GM18511 (cell line): ENCODE data around the gene MEF2B.
"Not testable (repeated sequence)": the region's sequence is repeated elsewhere in the genome, so short reads cannot be mapped to it uniquely, and the experiment has no call there.

Source experiments
- ATAC-seq: cut with Tn5 transposase; IDR thresholded peaks from one replicate; pipeline ENCODE4 v1.9.1; 2021; ENCODE audit warnings: mild to moderate bottlenecking, moderate library complexity; ENCODE audit not compliant: unreplicated experiment

The MEF2B gene

GRCh38 chr19:19193926-19194325, 23.9 kb upstream of the MEF2B start:
- ATAC-seq: no peak

GRCh38 chr19:19192910-19193423, 22.9 kb upstream of the MEF2B start:
- peak; percentile 8 for ATAC-seq

- peak; percentile 92 for ATAC-seq
Measured at GRCh38 chr19:19192078-19192882, 22.2 kb upstream of the MEF2B start, which contains the start of the genes BORCS8 and RFXANK. BORCS8 (minus strand) TSS chr19:19192152; CDS start chr19:19192117, 35 bp downstream. RFXANK (plus strand) TSS chr19:19192258; CDS start chr19:19193947, 1,689 bp downstream.

- ATAC-seq: no peak
Measured at GRCh38 chr19:19191768-19192077, 21.7 kb upstream of the MEF2B start.

GRCh38 chr19:19186742-19187141, 16.7 kb upstream of the MEF2B start:
- no peak for ATAC-seq

GRCh38 chr19:19185853-19186740, 16.0 kb upstream of the MEF2B start:
- ATAC-seq: no peak

- ATAC-seq: no peak
Measured at GRCh38 chr19:19181488-19181998, 11.5 kb upstream of the MEF2B start.

- ATAC-seq: no peak
Measured at GRCh38 chr19:19179548-19180441, 9.7 kb upstream of the MEF2B start.

- no peak for ATAC-seq
Measured at GRCh38 chr19:19176950-19177349, 6.9 kb upstream of the MEF2B start.

GRCh38 chr19:19173243-19173642, 3.2 kb upstream of the MEF2B start:
- ATAC-seq: not testable (repeated sequence)

GRCh38 chr19:19171821-19172532, 1.9 kb upstream of the MEF2B start:
- no peak for ATAC-seq

GRCh38 chr19:19170873-19171672, 1.0 kb upstream of the MEF2B start:
- no peak for ATAC-seq

- ATAC-seq: peak; percentile 7
Measured at GRCh38 chr19:19169236-19170052, 619 bp downstream of the MEF2B start.

- no peak for ATAC-seq
Measured at GRCh38 chr19:19167612-19168011, 2.5 kb downstream of the MEF2B start.

- ATAC-seq: no peak
Measured at GRCh38 chr19:19165396-19165795, 4.7 kb downstream of the MEF2B start.

GRCh38 chr19:19162495-19162894, 7.6 kb downstream of the MEF2B start:
- no peak for ATAC-seq

- ATAC-seq: peak; percentile 50
Measured at GRCh38 chr19:19160461-19161035, 9.5 kb downstream of the MEF2B start.

- no peak for ATAC-seq
Measured at GRCh38 chr19:19159534-19159933, 10.5 kb downstream of the MEF2B start.
